Endothelial cell of hepatic sinusoid (primary cell): ENCODE results near the gene KATNAL2.

Source experiments
- in situ Hi-C: cut with HindIII; loops from 2 replicates; pipeline ENCODE4 v1.10.0; 2017; ENCODE audit warnings: low sequenced_read_pairs

KATNAL2 gene

GRCh38 chr18:46917108-46917802 lies at the start of gene KATNAL2, which contains the start of gene PIAS2:
Gene KATNAL2, plus strand, starts transcription at chr18:46917602. Its CDS starts 29,271 bp downstream, at chr18:46946873.
Gene PIAS2, minus strand, starts transcription at chr18:46917507. Its CDS starts 162 bp downstream, at chr18:46917345.
- in situ Hi-C loops, result loop anchor here (5.0 kb wide), 1 partner anchor 70 kb away; no protein-coding TSS in a partner anchor

- in situ Hi-C loops, result no loop called here
Observed at GRCh38 chr18:46868169-46868921, 49.1 kb upstream of the KATNAL2 start.

- in situ Hi-C loops, result no loop called here
Observed at GRCh38 chr18:46877329-46877987, 39.9 kb upstream of the KATNAL2 start.

- in situ Hi-C loops, result no loop called here
Observed at GRCh38 chr18:46883180-46883579, 34.2 kb upstream of the KATNAL2 start.

- in situ Hi-C loops, result no loop called here
Observed at GRCh38 chr18:46886893-46887292, 30.5 kb upstream of the KATNAL2 start.

GRCh38 chr18:46888965-46889364 lies 28.4 kb upstream of the KATNAL2 start:
- in situ Hi-C loops, result no loop called here

GRCh38 chr18:46891742-46892214 lies 25.6 kb upstream of the KATNAL2 start:
- in situ Hi-C loops, result loop anchor here (5.0 to 10.0 kb wide), 2 partner anchors 47 to 89 kb away; no protein-coding TSS in a partner anchor

- in situ Hi-C loops, result loop anchor here (5.0 to 10.0 kb wide), 2 partner anchors 48 to 91 kb away; no protein-coding TSS in a partner anchor
Observed at GRCh38 chr18:46892842-46893241, 24.6 kb upstream of the KATNAL2 start.

GRCh38 chr18:46893360-46893759 lies 24.0 kb upstream of the KATNAL2 start:
- in situ Hi-C loops, result loop anchor here (5.0 to 10.0 kb wide), 2 partner anchors 49 to 91 kb away; no protein-coding TSS in a partner anchor

GRCh38 chr18:46894124-46894523 lies 23.3 kb upstream of the KATNAL2 start:
- in situ Hi-C loops, result loop anchor here (5.0 to 10.0 kb wide), 2 partner anchors 49 to 92 kb away; no protein-coding TSS in a partner anchor

- in situ Hi-C loops, result loop anchor here (10.0 kb wide), 1 partner anchor 55 kb away; no protein-coding TSS in a partner anchor
Observed at GRCh38 chr18:46899274-46899948, 18.0 kb upstream of the KATNAL2 start.

GRCh38 chr18:46903406-46903805 lies 14.0 kb upstream of the KATNAL2 start:
- in situ Hi-C loops, result no loop called here

GRCh38 chr18:46909497-46909896 lies 7.9 kb upstream of the KATNAL2 start:
- in situ Hi-C loops, result no loop called here

- in situ Hi-C loops, result no loop called here
Observed at GRCh38 chr18:46910856-46911255, 6.5 kb upstream of the KATNAL2 start.

GRCh38 chr18:46915800-46916550 lies 1.4 kb upstream of the KATNAL2 start:
- in situ Hi-C loops, result loop anchor here (5.0 kb wide), 1 partner anchor 69 kb away; no protein-coding TSS in a partner anchor

- in situ Hi-C loops, result loop anchor here (5.0 kb wide), 1 partner anchor 69 kb away; no protein-coding TSS in a partner anchor
Observed at GRCh38 chr18:46916551-46917107, 773 bp upstream of the KATNAL2 start.

- in situ Hi-C loops, result loop anchor here (5.0 kb wide), 1 partner anchor 71 kb away; no protein-coding TSS in a partner anchor
Observed at GRCh38 chr18:46917803-46918600, 600 bp downstream of the KATNAL2 start.

- in situ Hi-C loops, result no loop called here
Observed at GRCh38 chr18:46920067-46920466, 2.7 kb downstream of the KATNAL2 start.
